ENCODE data around the gene CLDN4.

- TF ChIP-seq CTCF (IDR thresholded peaks at IDR 0.05), result no peak
- no peak for TF ChIP-seq EP300 (IDR thresholded peaks at IDR 0.05)
Measured at GRCh38 chr7:73833251-73833919, 2.6 kb downstream of the CLDN4 start.
